Ecto neural progenitor cell (in vitro differentiated cells): ENCODE data around the gene OR4C3.
"Not testable (repeated sequence)": the region's sequence is repeated elsewhere in the genome, so short reads cannot be mapped to it uniquely, and the experiment has no call there.

Experiments used
- DNase-seq: peaks from one replicate; pipeline ENCODE4 v3.0.0-alpha.2; 2018; ENCODE audit warnings: low spot score

The OR4C3 gene

GRCh38 chr11:48324620-48325019, at the start of gene OR4C3:
OR4C3 (plus strand) TSS chr11:48324920; CDS start chr11:48325022, 102 bp downstream.
- not testable (repeated sequence) for DNase-seq

GRCh38 chr11:48305923-48306322, 18.8 kb upstream of the OR4C3 start, which contains the start of gene OR4S1:
OR4S1 (plus strand) TSS chr11:48306223; CDS start chr11:48306223, 0 bp downstream.
- DNase-seq, result no peak

- peak; percentile 61 for DNase-seq
Observed at GRCh38 chr11:48307760-48308386, 16.8 kb upstream of the OR4C3 start.

- not testable (repeated sequence) for DNase-seq
Observed at GRCh38 chr11:48313590-48313989, 11.1 kb upstream of the OR4C3 start.

- not testable (repeated sequence) for DNase-seq
Observed at GRCh38 chr11:48319813-48320212, 4.9 kb upstream of the OR4C3 start.

- DNase-seq, result no peak
Observed at GRCh38 chr11:48341466-48341865, 16.7 kb downstream of the OR4C3 start.

GRCh38 chr11:48342505-48342904, 17.8 kb downstream of the OR4C3 start:
- not testable (repeated sequence) for DNase-seq

- DNase-seq, result not testable (repeated sequence)
Observed at GRCh38 chr11:48346286-48346685, 21.6 kb downstream of the OR4C3 start.

- DNase-seq, result no peak
Observed at GRCh38 chr11:48354013-48354412, 29.3 kb downstream of the OR4C3 start.

- DNase-seq, result no peak
Observed at GRCh38 chr11:48354677-48355076, 30.0 kb downstream of the OR4C3 start.

GRCh38 chr11:48361289-48361688, 36.6 kb downstream of the OR4C3 start:
- DNase-seq, result not testable (repeated sequence)

- DNase-seq, result no peak
Observed at GRCh38 chr11:48366365-48366764, 41.6 kb downstream of the OR4C3 start, which contains the start of gene OR4C5. OR4C5 (minus strand) TSS chr11:48366465; CDS start chr11:48366465, 0 bp downstream.
